GM21526 (cell line): Measurements from ENCODE around the gene TPSD1.
"Not testable (repeated sequence)": the region's sequence is repeated elsewhere in the genome, so short reads cannot be mapped to it uniquely, and the experiment has no call there.

Source experiments
- ATAC-seq: cut with Tn5 transposase; IDR thresholded peaks from one replicate; pipeline ENCODE4 v1.9.1; 2021; ENCODE audit warnings: moderate library complexity; ENCODE audit not compliant: unreplicated experiment, low FRiP score

TPSD1 gene

GRCh38 chr16:1278477-1278876, 22.6 kb downstream of the TPSD1 start:
- no peak for ATAC-seq

GRCh38 chr16:1279081-1279944, 23.4 kb downstream of the TPSD1 start:
- no peak for ATAC-seq

DNA sequence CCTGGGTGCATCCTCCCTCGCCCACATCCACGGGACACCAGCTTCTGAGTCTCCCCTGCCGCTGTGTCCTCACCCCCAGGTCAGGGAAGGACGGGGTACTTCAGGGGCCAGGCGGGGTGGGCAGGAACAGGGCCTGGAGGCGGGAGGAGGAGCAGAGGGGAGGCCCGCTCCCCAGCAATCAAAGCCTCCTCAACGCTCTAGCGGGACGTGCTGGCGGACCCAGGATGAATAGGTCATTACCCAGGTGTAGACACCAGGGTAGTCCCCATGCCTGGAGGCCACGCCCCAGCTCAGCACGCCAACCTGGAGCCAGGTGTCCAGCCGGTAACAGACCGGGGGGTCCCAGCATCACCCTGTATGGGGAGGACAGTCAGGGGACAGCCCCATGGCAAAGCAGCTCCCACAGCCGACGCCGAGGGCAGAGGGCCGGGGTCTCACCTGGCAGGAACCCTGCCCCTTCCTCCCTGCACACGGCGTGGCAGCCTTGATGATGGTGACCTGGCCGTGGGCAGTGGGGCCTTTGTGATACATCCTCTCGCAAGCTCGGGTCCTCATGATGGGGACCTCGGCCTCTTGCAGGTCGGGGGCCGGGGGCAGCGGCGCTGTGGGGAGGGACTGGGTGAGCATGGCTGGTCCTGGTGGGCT, 24.2 kb downstream of the TPSD1 start:
- ATAC-seq: no peak

- no peak for ATAC-seq
Measured at GRCh38 chr16:1280783-1281182, 24.9 kb downstream of the TPSD1 start.

GRCh38 chr16:1281517-1281916, 25.6 kb downstream of the TPSD1 start:
- ATAC-seq: no peak

DNA sequence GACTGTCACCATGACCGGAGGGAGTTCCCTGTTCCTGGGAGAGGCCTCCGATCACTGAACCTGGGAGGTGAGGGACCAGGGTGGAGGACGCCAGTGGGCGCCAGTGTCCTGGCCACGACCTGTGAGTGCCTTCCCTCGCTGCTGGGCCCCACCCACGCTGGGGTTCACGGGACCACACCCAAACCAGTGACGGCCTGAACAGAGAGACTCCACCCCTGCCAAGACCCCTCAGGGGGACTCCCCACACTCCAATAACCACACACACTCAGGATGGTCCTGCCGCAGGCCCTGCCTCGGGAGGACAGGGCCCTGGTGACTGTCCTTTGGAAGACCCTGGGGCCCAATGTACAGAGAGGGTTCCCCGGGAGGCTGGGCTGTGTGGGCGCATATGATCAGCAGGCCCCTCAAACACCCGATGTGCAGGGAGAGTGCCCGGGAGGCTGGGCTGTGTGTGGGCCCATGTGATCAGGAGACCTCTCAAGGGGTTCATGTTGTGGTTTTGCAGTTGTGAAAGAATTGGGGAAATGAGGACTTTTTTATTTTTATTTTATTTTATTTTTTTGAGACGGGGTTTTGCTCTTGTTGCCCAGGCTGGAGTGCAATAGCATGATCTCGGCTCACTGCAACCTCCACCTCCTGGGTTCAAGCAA, 26.6 kb downstream of the TPSD1 start:
- ATAC-seq: no peak

GRCh38 chr16:1283296-1283695, 27.4 kb downstream of the TPSD1 start:
- ATAC-seq: no peak

GRCh38 chr16:1283996-1284616, 28.2 kb downstream of the TPSD1 start:
- no peak for ATAC-seq

DNA sequence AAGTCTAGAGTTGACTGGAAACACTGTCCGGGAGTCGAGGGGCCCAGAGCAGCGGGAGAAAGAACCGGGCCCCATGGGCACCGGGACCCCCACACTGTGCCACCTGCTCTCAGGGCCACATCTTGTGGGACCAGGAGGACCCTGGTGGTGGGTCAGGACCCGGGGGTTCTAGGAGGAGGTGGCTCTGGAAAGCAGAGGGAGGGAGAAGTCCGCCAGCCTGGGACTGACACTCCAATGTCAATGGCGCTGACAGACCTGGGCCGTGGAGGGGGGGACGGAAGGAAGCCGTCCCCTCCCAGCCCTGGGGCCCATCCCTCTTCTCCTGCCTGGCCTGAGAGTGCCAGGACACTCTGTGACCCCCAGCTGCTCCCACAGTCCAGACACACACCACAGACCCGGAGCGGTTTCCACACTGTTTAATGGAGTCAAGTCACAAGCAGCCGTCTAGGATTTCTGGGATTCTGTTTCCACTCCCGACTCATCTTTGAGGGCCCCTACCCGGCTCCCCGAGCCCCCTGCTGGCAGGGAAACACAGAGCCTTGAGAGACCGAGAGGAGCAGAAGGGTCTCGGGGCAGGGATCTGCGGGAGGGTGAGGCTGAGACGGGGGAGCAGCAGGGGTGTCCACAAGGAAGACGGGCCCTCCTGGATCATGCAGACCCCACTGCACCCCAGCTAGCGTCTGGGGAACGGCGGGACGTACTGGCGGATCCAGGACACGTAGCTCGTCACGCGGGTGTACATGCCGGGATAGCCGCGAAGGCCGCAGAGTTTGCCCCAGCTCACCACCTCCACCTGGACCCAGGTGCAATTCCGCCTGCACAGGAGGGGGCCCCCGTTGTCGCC, 30.0 kb downstream of the TPSD1 start:
- no peak for ATAC-seq

GRCh38 chr16:1286513-1287094, 30.7 kb downstream of the TPSD1 start:
- ATAC-seq: no peak

DNA sequence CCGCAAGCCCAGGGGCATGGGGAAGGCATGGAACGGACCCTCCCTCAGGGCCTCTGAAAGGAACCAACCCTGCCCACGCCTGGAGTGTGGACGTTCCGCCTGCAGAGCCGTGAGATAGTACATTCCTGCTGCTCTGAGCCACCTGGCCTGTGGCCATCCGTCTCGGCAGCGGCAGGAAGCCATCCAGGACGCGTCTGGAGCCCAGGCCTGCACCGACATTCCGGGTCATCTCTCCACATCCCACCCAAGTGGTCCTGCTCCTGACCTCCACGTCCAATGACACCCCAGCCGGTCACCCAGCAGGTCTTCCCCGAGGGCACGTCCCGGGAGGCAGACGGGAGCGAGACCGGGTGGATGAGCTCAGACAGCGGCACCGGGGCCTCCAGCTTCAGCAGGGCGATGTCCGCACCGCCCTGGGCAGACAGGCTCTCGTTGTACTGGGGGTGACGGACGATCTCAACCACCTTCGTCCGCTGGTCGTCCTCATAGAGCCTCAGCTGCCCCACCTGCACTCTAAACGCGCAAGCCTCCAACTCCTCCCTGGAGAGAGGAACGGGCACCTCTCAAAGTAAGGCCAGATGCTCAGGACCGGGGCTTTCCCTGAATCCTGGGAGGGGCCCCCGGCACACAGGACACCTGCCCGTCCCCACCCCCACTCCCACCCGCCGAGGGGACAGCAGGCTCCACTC, 32.3 kb downstream of the TPSD1 start:
- ATAC-seq: no peak

GRCh38 chr16:1288813-1289476, 33.1 kb downstream of the TPSD1 start:
- no peak for ATAC-seq

- ATAC-seq: no peak
Measured at GRCh38 chr16:1289477-1289866, 33.6 kb downstream of the TPSD1 start.

DNA sequence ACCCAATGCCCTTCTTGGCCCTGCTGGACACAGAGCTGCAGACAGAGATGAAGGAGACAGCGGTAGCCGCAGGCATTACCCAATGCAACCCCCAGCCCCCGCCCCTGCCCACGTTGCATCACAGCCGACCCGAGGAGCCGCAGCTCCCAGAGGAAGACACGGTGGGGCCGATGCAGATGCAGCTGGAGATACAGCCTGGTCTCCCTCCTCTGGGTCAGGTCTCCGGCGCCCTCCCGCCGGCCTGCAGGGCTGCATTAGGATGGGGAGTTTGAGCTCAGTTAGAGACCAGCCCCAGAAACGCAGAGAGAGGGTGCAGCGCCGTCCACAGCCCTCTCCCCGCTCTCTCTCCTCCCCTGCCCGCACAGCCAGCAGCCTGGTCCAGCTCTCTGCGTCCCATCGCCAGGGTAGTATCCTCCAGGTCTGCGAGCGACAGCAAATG, 34.2 kb downstream of the TPSD1 start:
- ATAC-seq: no peak

DNA sequence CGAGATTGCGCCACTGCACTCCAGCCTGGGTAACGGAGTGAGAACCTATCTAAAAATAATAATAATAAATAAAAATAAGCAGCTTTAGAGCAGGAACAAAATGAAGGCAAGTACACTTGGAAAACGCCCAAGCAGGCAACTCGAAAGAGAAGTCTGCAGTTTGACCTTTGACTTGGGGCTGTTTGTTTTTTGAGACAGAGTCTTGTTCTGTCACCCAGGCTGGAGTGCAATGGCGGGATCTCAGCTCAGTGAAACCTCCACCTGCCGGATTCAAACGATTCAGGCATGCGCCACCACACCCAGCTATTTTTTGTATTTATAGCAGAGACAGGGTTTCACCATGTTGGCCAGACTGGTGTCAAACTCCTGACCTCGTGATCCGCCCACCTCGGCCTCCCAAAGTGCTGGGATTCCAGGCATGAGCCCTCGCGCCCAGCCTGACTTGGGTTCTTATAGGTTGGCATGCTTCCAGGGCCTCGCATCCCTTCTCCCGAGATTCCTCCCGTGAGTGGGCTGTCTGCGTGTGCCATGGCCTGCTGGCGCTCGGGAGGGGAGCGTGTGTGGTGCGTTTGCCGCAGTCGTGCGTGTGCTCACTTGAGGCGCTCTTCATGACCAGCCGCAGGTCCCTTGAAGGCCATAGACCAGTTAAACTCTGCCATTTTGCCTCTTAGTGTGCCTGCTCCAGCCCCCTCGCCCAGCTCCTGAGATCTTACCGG, 35.1 kb downstream of the TPSD1 start:
- no peak for ATAC-seq

DNA sequence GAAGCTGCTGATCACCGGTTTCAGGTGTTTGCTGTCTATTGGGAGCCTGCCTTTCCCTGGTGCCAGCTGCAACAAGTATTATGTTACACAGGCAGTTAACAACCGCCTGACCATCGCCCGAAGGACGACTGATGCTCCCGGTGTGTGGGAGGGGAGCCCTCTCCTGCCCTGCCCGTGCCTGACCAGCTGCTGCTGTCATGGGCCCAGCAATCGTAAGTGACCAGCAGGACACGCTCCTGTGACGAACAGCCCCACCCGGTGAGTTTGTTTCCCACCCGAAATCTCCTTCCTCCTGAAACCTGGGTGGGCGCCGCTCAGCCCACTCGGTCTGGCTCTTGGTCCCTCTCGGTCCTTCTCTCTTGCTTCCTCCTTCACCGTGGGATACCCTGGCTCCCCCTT, 35.7 kb downstream of the TPSD1 start:
- ATAC-seq: no peak

GRCh38 chr16:1292208-1292607, 36.3 kb downstream of the TPSD1 start:
- not testable (repeated sequence) for ATAC-seq

DNA sequence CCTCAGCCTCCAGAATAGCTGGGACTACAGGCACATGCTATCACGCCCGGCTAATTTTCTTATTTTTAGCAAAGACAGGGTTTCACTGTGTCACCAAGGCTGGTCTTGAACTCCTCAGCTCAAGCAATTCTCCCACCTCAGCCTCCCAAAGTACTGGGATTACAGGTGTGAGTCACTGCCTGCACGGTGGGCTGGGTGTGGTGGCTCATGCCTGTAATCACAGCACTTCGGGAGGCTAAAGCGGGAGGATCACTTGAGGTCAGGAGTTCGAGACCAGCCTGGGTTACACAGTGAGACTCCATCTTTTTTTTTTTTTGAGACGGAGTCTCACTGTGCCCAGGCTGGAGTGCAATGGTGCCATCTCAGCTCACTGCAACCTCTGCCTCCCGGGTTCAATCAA, 36.9 kb downstream of the TPSD1 start:
- ATAC-seq: not testable (repeated sequence)
